ENCODE measurements around the gene RAPGEFL1. TPM values are rescaled to one million over a fixed set of nuclear protein-coding genes. Genes with fewer than 3 reads are reported as not detected.
A peak's percentile ranks its signal among the peaks of the same experiment; 100 is the strongest.
"Not testable (repeated sequence)": the region's sequence is repeated elsewhere in the genome, so short reads cannot be mapped to it uniquely, and the experiment has no call there.

The RAPGEFL1 gene
- total RNA-seq, 2 experiments from 2014 or later, result 7.7 to 9.4 TPM

GRCh38 chr17:40209404-40210093 lies 32.3 kb downstream of the RAPGEFL1 start:
- ATAC-seq (ENCODE audit: poor library complexity) (no peak), DNase-seq (no peak)
- Histone ChIP-seq H3K4me3 (ENCODE audit: low read length) (no peak overlapping the region), H3K4me1 (ENCODE audit: insufficient read depth, low read length) (no peaks in the 10 kb centered on the region), H3K27me3 (ENCODE audit: control insufficient read depth in 1 of 2, insufficient read depth in 2 of 2, low read length in 2 of 2) (no peaks in the 10 kb centered on the region), H3K27ac (ENCODE audit: low read depth in 1 of 2, low read length in 2 of 2) (no peak overlapping the region), H3K9me3 (ENCODE audit: control insufficient read depth in 1 of 2, insufficient read depth in 1 of 2, low read length in 2 of 2) (no peaks in the 10 kb centered on the region), H3K36me3 (ENCODE audit: insufficient read depth, low read length) (no peaks in the 10 kb centered on the region)
- TF ChIP-seq CTCF (IDR thresholded peaks at IDR 0.05), result no peak
- Mint-ChIP-seq H3K9me3 (no peaks in the 10 kb centered on the region), H3K4me1 (ENCODE audit: low read depth) (no peaks in the 10 kb centered on the region), H3K4me3 (no peak overlapping the region), H3K36me3 (ENCODE audit: low read depth) (no peaks in the 10 kb centered on the region), H3K27ac (no peak overlapping the region), H3K27me3 (no peaks in the 10 kb centered on the region)
- CTCF ChIA-PET, result interaction anchor here (0.6 kb wide), 1 partner anchor 134 kb away, joined by 3 read pairs; no protein-coding TSS in a partner anchor
- intact Hi-C loops (cut with DNase I, micrococcal nuclease), result no loop called here
- POLR2A ChIA-PET, result interaction anchor here (1.1 to 1.6 kb wide), 2 partner anchors 9 to 18 kb away, joined by 4 to 5 read pairs; partner anchors contain the start of gene WIPF2

- H3K36me3 Mint-ChIP-seq (ENCODE audit: low read depth); intact Hi-C loops (cut with DNase I, micrococcal nuclease); H3K27me3 ChIP-seq (ENCODE audit: control insufficient read depth in 1 of 2, insufficient read depth in 2 of 2, low read length in 2 of 2); H3K4me3 Mint-ChIP-seq; DNase-seq; H3K9me3 ChIP-seq (ENCODE audit: control insufficient read depth in 1 of 2, insufficient read depth in 1 of 2, low read length in 2 of 2); POLR2A ChIA-PET; H3K27ac Mint-ChIP-seq; H3K36me3 ChIP-seq (ENCODE audit: insufficient read depth, low read length); H3K27me3 Mint-ChIP-seq; H3K4me3 ChIP-seq (ENCODE audit: low read length); CTCF ChIA-PET; ATAC-seq (ENCODE audit: poor library complexity); H3K27ac ChIP-seq (ENCODE audit: low read depth in 1 of 2, low read length in 2 of 2); H3K9me3 Mint-ChIP-seq: not testable (repeated sequence)
- peaks cover 10% of the 10 kb centered on the region for H3K4me1 Mint-ChIP-seq (ENCODE audit: low read depth)
- peaks cover 12% of the 10 kb centered on the region for H3K4me1 ChIP-seq (ENCODE audit: insufficient read depth, low read length)
Observed at GRCh38 chr17:40213914-40214313, 36.6 kb downstream of the RAPGEFL1 start.

- H3K27me3 ChIP-seq (ENCODE audit: control insufficient read depth in 1 of 2, insufficient read depth in 2 of 2, low read length in 2 of 2), result no peaks in the 10 kb centered on the region
- ChIA-PET POLR2A (interaction anchor here (0.6 to 2.0 kb wide), 24 partner anchors 9 to 757 kb away, joined by 3 to 17 read pairs (median 4); partner anchors contain the start of genes CASC3, CDC6, CDK12 and MED24), CTCF (interaction anchor here (0.6 to 3.0 kb wide), 12 partner anchors 16 to 238 kb away, joined by 3 to 12 read pairs (median 4); partner anchors contain the start of gene PSMD3)
- peak overlapping the region; percentile 88 for H3K27ac Mint-ChIP-seq
- peaks cover 6% of the 10 kb centered on the region for H3K36me3 Mint-ChIP-seq (ENCODE audit: low read depth)
- H3K27me3 Mint-ChIP-seq, result no peaks in the 10 kb centered on the region
- H3K4me1 Mint-ChIP-seq (ENCODE audit: low read depth), result peaks cover 28% of the 10 kb centered on the region
- intact Hi-C loops (cut with DNase I, micrococcal nuclease), result loop anchor here in 1 of 2 experiments (1.0 kb wide), 1 partner anchor 16 kb away; no protein-coding TSS in a partner anchor
- peaks cover 2% of the 10 kb centered on the region for H3K36me3 ChIP-seq (ENCODE audit: insufficient read depth, low read length)
- H3K27ac ChIP-seq (ENCODE audit: low read depth in 1 of 2, low read length in 2 of 2), result peak overlapping the region; percentile 86 to 97
- TF ChIP-seq CTCF (IDR thresholded peaks at IDR 0.05), result no peak
- H3K4me3 ChIP-seq (ENCODE audit: low read length), result peak overlapping the region; percentile 58
- DNase-seq, result peak in 2 of 14 experiments; percentile 30 to 45
- no peak for ATAC-seq (ENCODE audit: poor library complexity)
- peaks cover 25% of the 10 kb centered on the region for H3K4me1 ChIP-seq (ENCODE audit: insufficient read depth, low read length)
- peak overlapping the region; percentile 94 for H3K4me3 Mint-ChIP-seq
- no peaks in the 10 kb centered on the region for H3K9me3 ChIP-seq (ENCODE audit: control insufficient read depth in 1 of 2, insufficient read depth in 1 of 2, low read length in 2 of 2)
- H3K9me3 Mint-ChIP-seq, result no peaks in the 10 kb centered on the region
Observed at GRCh38 chr17:40218006-40218739, 40.9 kb downstream of the RAPGEFL1 start.
